HepG2 (cell line): ENCODE data around the gene OVCA2. TPM values are rescaled to one million over a fixed set of nuclear protein-coding genes. Genes with fewer than 3 reads are reported as not detected.

Experiments
- ATAC-seq: fragments of 200-7000 bp; cut with Tn5 transposase; 3 replicates; pipeline ENCODE4 v1.9.1; 2020; ENCODE audit warnings: mild to moderate bottlenecking, moderate library complexity
- BruUV-seq: library from RNA; stranded (reverse); fragments of 400-500 nt; replicated peaks from 2 replicates; lab custom pipeline; 2021; lab: Mats Ljungman, UMichigan
- CTCF ChIA-PET: fragments of 300-600 bp; formaldehyde crosslinking; extraction: SDS; loops from one replicate; lab custom pipeline; 2021; ENCODE audit warnings: low total read pairs, inconsistent platforms, low intra/inter-chr PET ratio; lab: Yijun Ruan, JAX
- POLR2A ChIA-PET: fragments of 350-600 bp; sonication (Branson Sonifier 250); formaldehyde crosslinking; loops from one replicate; lab custom pipeline; 2020; ENCODE audit warnings: antibody characterized with exemption, inconsistent platforms; lab: Yijun Ruan, JAX
- DNase-seq: peaks from one replicate; pipeline ENCODE4 v3.0.0-alpha.2; 2015; ENCODE audit warnings: low spot score
- FAIRE-seq: peaks from 3 replicates; lab custom pipeline; 2011; peaks lifted over from hg19 to GRCh38; lab: Jason Lieb, UNC
- H2AFZ ChIP-seq: one replicate; pipeline ENCODE4 v1.6.1; 2011; ENCODE audit warnings: low read length, inconsistent platforms
- H3K27ac ChIP-seq: fragments of 300-600 bp; 3 replicates; pipeline ENCODE4 v1.8.0; 2011; ENCODE audit warnings: mixed run types, mild to moderate bottlenecking, mixed read lengths, low read length, inconsistent platforms; ENCODE audit not compliant: insufficient read depth; ENCODE audit errors: extremely low read length
- H3K27me3 ChIP-seq, 2 experiments: fragments of 200-600 bp in 1 of 2; 2 replicates in 1 of 2; 3 replicates in 1 of 2; pipeline versions ENCODE4 v1.6.0 to v1.8.0; 2011; ENCODE audit warnings: low read length in 2 of 2, mild to moderate bottlenecking in 2 of 2, moderate library complexity in 2 of 2, inconsistent platforms in 1 of 2; ENCODE audit not compliant: insufficient read depth in 2 of 2, control insufficient read depth in 1 of 2
- H3K36me3 ChIP-seq, 2 experiments: fragments of 200-600 bp in 1 of 2; replicated peaks in 1 of 2; 2 replicates in 1 of 2; 3 replicates in 1 of 2; pipeline versions ENCODE4 v1.5.1 to v1.8.0; 2011; ENCODE audit warnings: low read length in 2 of 2, inconsistent platforms in 1 of 2; ENCODE audit not compliant: insufficient read depth in 2 of 2, control insufficient read depth in 1 of 2
- H3K4me1 ChIP-seq: 2 replicates; pipeline ENCODE4 v1.5.1; 2012; ENCODE audit warnings: low read length, inconsistent platforms; ENCODE audit not compliant: insufficient read depth
- H3K4me2 ChIP-seq: 2 replicates; pipeline ENCODE4 v1.6.0; 2011; ENCODE audit warnings: low read depth, low read length, inconsistent platforms
- H3K4me3 ChIP-seq, 3 experiments: fragments of 200-600 bp in 1 of 3; sonication (generic), shearing (Covaris generic) in 1 of 3; replicated peaks in 1 of 3; 2 replicates each; pipeline ENCODE4 v1.5.1; 2011 to 2016; ENCODE audit warnings: low read length in 3 of 3, inconsistent platforms in 2 of 3, low read depth in 2 of 3, mild to moderate bottlenecking in 2 of 3, control low read depth in 1 of 3, mixed read lengths in 1 of 3; ENCODE audit not compliant: insufficient read depth in 1 of 3
- H3K79me2 ChIP-seq: one replicate; pipeline ENCODE4 v1.6.1; 2011; ENCODE audit warnings: low read length, inconsistent platforms; ENCODE audit not compliant: insufficient read depth
- H3K9ac ChIP-seq: 2 replicates; pipeline ENCODE4 v1.6.0; 2011; ENCODE audit warnings: mild to moderate bottlenecking, low read depth, low read length, inconsistent platforms; ENCODE audit not compliant: insufficient read depth
- H3K9me3 ChIP-seq: 2 replicates; pipeline ENCODE4 v1.5.1; 2012; ENCODE audit warnings: mild to moderate bottlenecking, low read length
- H4K20me1 ChIP-seq: 2 replicates; pipeline ENCODE4 v1.6.0; 2011; ENCODE audit warnings: inconsistent platforms, mild to moderate bottlenecking, low read length, moderate library complexity; ENCODE audit not compliant: insufficient read depth
- CEBPG ChIP-seq: IDR thresholded peaks from 2 replicates; pipeline ENCODE4 v1.6.1; 2016
- CREB1 ChIP-seq, 2 experiments: fragments of 450-650 bp in 1 of 2; IDR thresholded peaks; 2 replicates each; pipeline ENCODE4 v1.6.1; 2016 to 2017; ENCODE audit warnings: control low read depth in 1 of 2, mild to moderate bottlenecking in 1 of 2, missing compliant biosample characterization in 1 of 2, missing genetic modification characterization in 1 of 2
- FOXK2 ChIP-seq: fragments of 450-650 bp; IDR thresholded peaks from 2 replicates; pipeline ENCODE4 v1.6.1; 2016
- HDAC1 ChIP-seq: sonication (generic); formaldehyde crosslinking; IDR thresholded peaks from 2 replicates; pipeline ENCODE4 v1.5.1; 2020; ENCODE audit warnings: mild to moderate bottlenecking, missing genetic modification reagents
- LRRFIP1 ChIP-seq: sonication (generic); formaldehyde crosslinking; conservative IDR thresholded peaks from 2 replicates; pipeline ENCODE4 v1.4.0; 2020; ENCODE audit warnings: missing genetic modification reagents
- MIXL1 ChIP-seq: IDR thresholded peaks from 2 replicates; pipeline ENCODE4 v1.6.1; 2016
- NR2F1 ChIP-seq, 2 experiments: fragments of 450-650 bp in 1 of 2; formaldehyde crosslinking in 1 of 2; IDR thresholded peaks; 2 replicates each; pipeline versions ENCODE4 v1.5.0 to v1.6.1; 2016 to 2020; ENCODE audit warnings: mild to moderate bottlenecking in 1 of 2, missing compliant biosample characterization in 1 of 2, missing genetic modification reagents in 1 of 2, moderate library complexity in 1 of 2
- RAD21 ChIP-seq: fragments of 450-650 bp; formaldehyde crosslinking; IDR thresholded peaks from 2 replicates; pipeline ENCODE4 v1.5.0; 2020; ENCODE audit warnings: mild to moderate bottlenecking
- SCMH1 ChIP-seq: sonication (generic); formaldehyde crosslinking; IDR thresholded peaks from 2 replicates; pipeline ENCODE4 v1.9.0; 2021; ENCODE audit warnings: missing genetic modification reagents, mild to moderate bottlenecking, borderline replicate concordance
- ZNF276 ChIP-seq: sonication (generic); formaldehyde crosslinking; IDR thresholded peaks from 2 replicates; pipeline ENCODE4 v1.4.0; 2020; ENCODE audit warnings: mild to moderate bottlenecking, low read depth, missing genetic modification reagents
- ZNF329 ChIP-seq: sonication (generic); formaldehyde crosslinking; IDR thresholded peaks from 2 replicates; pipeline ENCODE4 v1.9.0; 2021; ENCODE audit warnings: low read depth, mild to moderate bottlenecking, missing genetic modification reagents
- ZNF710 ChIP-seq: sonication (generic); formaldehyde crosslinking; IDR thresholded peaks from 2 replicates; pipeline ENCODE4 v1.5.0; 2020; ENCODE audit warnings: mild to moderate bottlenecking, missing genetic modification reagents, borderline replicate concordance
- WGBS: methylation state at CpG from one replicate; pipeline ENCODE4 v1.1.6; 2017; ENCODE audit warnings: low lambda C conversion rate; 5-methylcytosine and 5-hydroxymethylcytosine counted together
- in situ Hi-C: cut with HindIII; loops from 2 replicates; pipeline ENCODE4 v1.10.0; 2017; ENCODE audit warnings: low pct_unique_long_range_greater_than_20kb; ENCODE audit not compliant: extremely low pct_ligation_motif_present
- intact Hi-C: fragments of 100-400 bp; cut with micrococcal nuclease; formaldehyde crosslinking; loops from one replicate; pipeline ENCODE4 v1.10.0; 2022; ENCODE audit not compliant: unreplicated experiment
- polyA plus RNA-seq, 8 experiments: library from polyadenylated mRNA; depleted of rRNA in 3 of 8; stranded (reverse) in 7 of 8; unstranded in 1 of 8; fragments of >200 nt; fragmentation: Illumina TruSeq in 4 of 8; extraction: Trizol in 4 of 8; gene quantifications; 2 replicates each; pipeline versions ENCODE4 v1.2.1 to v1.2.3, GENCODE V29; 2011 to 2016; ENCODE audit warnings: low read depth in 4 of 8, missing spikeins in 1 of 8, mixed read lengths in 1 of 8; ENCODE audit not compliant: insufficient read depth in 1 of 8
- total RNA-seq, 5 experiments: library from RNA; depleted of rRNA; stranded (reverse); fragments of >200 nt; fragmentation: Illumina TruSeq; extraction: Trizol; gene quantifications; 2 replicates each; pipeline ENCODE4 v1.2.3, GENCODE V29; 2016; ENCODE audit warnings: low read depth in 1 of 5

The OVCA2 gene
- total and polyA plus RNA-seq, 2 of the 13 experiments (the other 11 are each of a cell fraction or from before 2014, with no cell fraction given), result 23.7 to 28.2 TPM

- Histone ChIP-seq H3K27me3 (no peaks in the 10 kb centered on the region), H3K27ac (no peak overlapping the region), H3K79me2 (no peaks in the 10 kb centered on the region), H3K4me2 (no peak overlapping the region), H3K9ac (no peak overlapping the region), H3K9me3 (no peaks in the 10 kb centered on the region), H4K20me1 (no peaks in the 10 kb centered on the region), H2AFZ (no peak overlapping the region), H3K36me3 (peaks cover 13 to 43% of the 10 kb centered on the region in 2 experiments; a peak in 4 of 5 replicates), H3K4me1 (peaks cover 24% of the 10 kb centered on the region), H3K4me3 (no peak overlapping the region)
- in situ Hi-C loops (no loop called here), intact Hi-C loops (no loop called here)
- ChIA-PET CTCF (no interaction called here), POLR2A (no interaction called here)
- no peak for FAIRE-seq
- TF ChIP-seq CEBPG, result no peak
- no peak for TF ChIP-seq NR2F1 (CRISPR knock-in tag; IDR thresholded peaks at IDR 0.05)
- TF ChIP-seq HDAC1 (CRISPR knock-in tag), result no peak
- no peak for TF ChIP-seq MIXL1
- ATAC-seq, result no peak
- BruUV-seq, result no TSS peak
- no peak for DNase-seq
- 96% methylated on average over 9 of the region's 9 CpGs for WGBS
Observed at GRCh38 chr17:2081564-2081963, 39.7 kb downstream of the OVCA2 start.

- ATAC-seq (no peak), FAIRE-seq (no peak), DNase-seq (no peak)
- H3K27ac ChIP-seq, result no peak overlapping the region
- ChIA-PET CTCF (no interaction called here), POLR2A (no interaction called here)
- H3K36me3 ChIP-seq, result peaks cover 12 to 36% of the 10 kb centered on the region in 2 experiments; a peak in 4 of 5 replicates
- in situ Hi-C loops (no loop called here), intact Hi-C loops (no loop called here)
- no peaks in the 10 kb centered on the region for H3K9me3 ChIP-seq
- 90% methylated on average over 9 of the region's 9 CpGs for WGBS
- no peak overlapping the region for H3K4me2 ChIP-seq
- no peaks in the 10 kb centered on the region for H4K20me1 ChIP-seq
- H3K9ac ChIP-seq, result no peak overlapping the region
- BruUV-seq, result no TSS peak
- no peaks in the 10 kb centered on the region for H3K79me2 ChIP-seq
- H3K4me1 ChIP-seq, result peaks cover 24% of the 10 kb centered on the region
- H3K27me3 ChIP-seq, result no peaks in the 10 kb centered on the region
- H2AFZ ChIP-seq, result no peak overlapping the region
- H3K4me3 ChIP-seq, result no peak overlapping the region
- TF ChIP-seq ZNF329 (CRISPR knock-in tag) (no peak), RAD21 (CRISPR knock-in tag) (no peak), LRRFIP1 (CRISPR knock-in tag) (no peak), ZNF710 (CRISPR knock-in tag) (no peak), ZNF276 (no peak), SCMH1 (CRISPR knock-in tag) (no peak), CREB1 (IDR thresholded peaks at IDR 0.05) (no peak), CREB1 (CRISPR knock-in tag; IDR thresholded peaks at IDR 0.05) (no peak), FOXK2 (no peak)
Observed at GRCh38 chr17:2082003-2082781, 40.4 kb downstream of the OVCA2 start.
